ENCODE measurements around the gene KCNK17. TPM values are rescaled to one million over a fixed set of nuclear protein-coding genes. Genes with fewer than 3 reads are reported as not detected.

KCNK17 gene
- total RNA-seq, 4 donors from 2014 or later, result 0.39 TPM; not detected in 3

- WGBS, 2 donors, result 83 to 93% methylated on average over 5 of the region's 5 CpGs
- H3K4me3 ChIP-seq (ENCODE audit: low read depth, poor library complexity, severe bottlenecking), result no peak overlapping the region
- TF ChIP-seq CTCF (IDR thresholded peaks at IDR 0.05), result no peak
- no peak for TF ChIP-seq POLR2A (IDR thresholded peaks at IDR 0.05)
- no peak for DNase-seq (ENCODE audit: low spot score in 2 of 2)
- intact Hi-C loops (cut with DNase I; ENCODE audit: low total_unique reads), result no loop called here
These were observed 27.7 kb upstream of the KCNK17 start for GRCh38 chr6:39341937-39342336.

- H3K4me3 ChIP-seq (ENCODE audit: low read depth, poor library complexity, severe bottlenecking), result no peak overlapping the region
- DNase-seq (ENCODE audit: low spot score in 2 of 2), result no peak
- TF ChIP-seq CTCF (IDR thresholded peaks at IDR 0.05), result no peak
- TF ChIP-seq POLR2A (IDR thresholded peaks at IDR 0.05), result no peak
- intact Hi-C loops (cut with DNase I; ENCODE audit: low total_unique reads), result no loop called here
- WGBS, 2 donors, result 85 to 87% methylated on average over 3 of the region's 3 CpGs
These were observed 27.1 kb upstream of the KCNK17 start for GRCh38 chr6:39341352-39341751.

GRCh38 chr6:39339868-39340550, 25.8 kb upstream of the KCNK17 start:
- DNase-seq (ENCODE audit: low spot score in 2 of 2), result no peak
- 58 to 75% methylated on average over 10 of the region's 10 CpGs for WGBS, 2 donors

GRCh38 chr6:39339096-39339867, 25.1 kb upstream of the KCNK17 start:
- no peak overlapping the region for H3K4me3 ChIP-seq (ENCODE audit: low read depth, poor library complexity, severe bottlenecking)
- DNase-seq (ENCODE audit: low spot score in 2 of 2), result no peak
- no peak for TF ChIP-seq POLR2A (IDR thresholded peaks at IDR 0.05)
- no peak for TF ChIP-seq CTCF (IDR thresholded peaks at IDR 0.05)
- intact Hi-C loops (cut with DNase I; ENCODE audit: low total_unique reads), result no loop called here
- WGBS, 2 donors, result 54 to 61% methylated on average over 9 of the region's 9 CpGs

More at GRCh38 chr6:39339868-39340550, 25.8 kb upstream of the KCNK17 start:
- no peak for TF ChIP-seq CTCF (IDR thresholded peaks at IDR 0.05)
- TF ChIP-seq POLR2A (IDR thresholded peaks at IDR 0.05), result no peak
- H3K4me3 ChIP-seq (ENCODE audit: low read depth, poor library complexity, severe bottlenecking), result no peak overlapping the region
- intact Hi-C loops (cut with DNase I; ENCODE audit: low total_unique reads), result no loop called here

- no peak overlapping the region for H3K4me3 ChIP-seq (ENCODE audit: low read depth, poor library complexity, severe bottlenecking)
- intact Hi-C loops (cut with DNase I; ENCODE audit: low total_unique reads), result no loop called here
- no peak for DNase-seq (ENCODE audit: low spot score in 2 of 2)
- WGBS, 2 donors, result 62 to 76% methylated on average over 5 of the region's 5 CpGs
- TF ChIP-seq POLR2A (IDR thresholded peaks at IDR 0.05) (no peak), CTCF (IDR thresholded peaks at IDR 0.05) (no peak)
These were observed 24.2 kb upstream of the KCNK17 start for GRCh38 chr6:39338397-39338796.
